ENCODE data around the gene COA1. TPM values are rescaled to one million over a fixed set of nuclear protein-coding genes. Genes with fewer than 3 reads are reported as not detected.
"Not testable (repeated sequence)": the region's sequence is repeated elsewhere in the genome, so short reads cannot be mapped to it uniquely, and the experiment has no call there.

The COA1 gene
- total RNA-seq, 1 experiment from 2014 or later = 85.4 TPM

DNA sequence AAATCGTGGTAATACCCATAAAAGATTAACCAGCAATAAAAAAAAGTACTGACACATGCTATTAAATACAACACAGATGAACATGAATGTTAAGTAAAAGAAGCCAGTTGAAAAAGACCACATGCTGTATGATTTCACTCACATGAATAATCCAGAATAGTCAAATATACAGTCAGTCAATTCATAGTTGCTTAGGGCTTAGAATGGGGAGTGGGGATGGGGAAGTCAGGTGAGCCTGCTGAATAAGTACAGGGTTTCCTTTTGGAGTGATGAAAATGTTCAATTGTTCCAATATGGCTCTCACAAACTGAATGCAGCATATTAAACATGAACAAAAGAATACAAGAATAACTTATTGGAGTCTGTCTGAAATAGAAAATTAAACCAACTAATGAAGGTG, 1.8 kb downstream of the COA1 start:
- Histone ChIP-seq H3K27ac (no peak overlapping the region), H3K9me3 (replicated peaks) (no peaks in the 10 kb centered on the region), H3K4me1 (replicated peaks) (peaks cover 35% of the 10 kb centered on the region), H3K27me3 (replicated peaks) (no peaks in the 10 kb centered on the region; the same call in 1 of the 2 replicates), H3K36me3 (peaks cover 10% of the 10 kb centered on the region; the same call in 1 of the 2 replicates), H3K4me3 (no peak overlapping the region)
- no peak for DNase-seq (ENCODE audit: low read depth in 1 of 2, low spot score in 2 of 2)

DNA sequence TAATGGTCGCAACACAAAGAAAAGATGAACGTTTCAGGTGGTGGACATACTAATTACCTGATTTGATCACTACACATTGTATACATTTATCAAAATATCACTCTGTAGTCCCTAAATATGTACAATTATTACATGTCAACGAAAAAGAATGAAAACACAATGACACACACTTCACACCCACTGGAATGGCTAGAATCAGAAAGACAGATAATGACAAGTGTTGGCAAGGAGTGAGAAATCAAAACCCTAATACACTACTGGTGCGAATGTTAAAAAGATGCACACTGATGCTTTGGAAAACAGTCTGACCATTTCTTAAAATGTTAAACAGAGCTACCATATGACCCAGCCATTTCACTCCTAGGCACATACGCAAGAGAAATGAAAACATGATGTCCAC, 2.3 kb downstream of the COA1 start:
- 0 out of 2 replicates have a peak overlapping the region, but pooled peaks have one; percentile 18 for H3K27ac ChIP-seq
- peaks cover 35% of the 10 kb centered on the region for H3K4me1 ChIP-seq (replicated peaks)
- H3K27me3 ChIP-seq (replicated peaks) = no peaks in the 10 kb centered on the region; the same call in 1 of the 2 replicates
- H3K36me3 ChIP-seq = peaks cover 10% of the 10 kb centered on the region; the same call in 1 of the 2 replicates
- DNase-seq (ENCODE audit: low read depth in 1 of 2, low spot score in 2 of 2) = no peak
- no peak overlapping the region for H3K4me3 ChIP-seq
- no peaks in the 10 kb centered on the region for H3K9me3 ChIP-seq (replicated peaks)

- H3K27me3 ChIP-seq (replicated peaks) = no peaks in the 10 kb centered on the region; the same call in 1 of the 2 replicates
- DNase-seq (ENCODE audit: low read depth in 1 of 2, low spot score in 2 of 2) = peak in 1 of 2 experiments; percentile 21
- H3K27ac ChIP-seq = peak overlapping the region; percentile 18
- peaks cover 35% of the 10 kb centered on the region for H3K4me1 ChIP-seq (replicated peaks)
- H3K36me3 ChIP-seq = peaks cover 10% of the 10 kb centered on the region; the same call in 1 of the 2 replicates
- H3K4me3 ChIP-seq = no peak overlapping the region
- H3K9me3 ChIP-seq (replicated peaks) = no peaks in the 10 kb centered on the region
Observed at GRCh38 chr7:43726466-43726865, 2.9 kb downstream of the COA1 start.

DNA sequence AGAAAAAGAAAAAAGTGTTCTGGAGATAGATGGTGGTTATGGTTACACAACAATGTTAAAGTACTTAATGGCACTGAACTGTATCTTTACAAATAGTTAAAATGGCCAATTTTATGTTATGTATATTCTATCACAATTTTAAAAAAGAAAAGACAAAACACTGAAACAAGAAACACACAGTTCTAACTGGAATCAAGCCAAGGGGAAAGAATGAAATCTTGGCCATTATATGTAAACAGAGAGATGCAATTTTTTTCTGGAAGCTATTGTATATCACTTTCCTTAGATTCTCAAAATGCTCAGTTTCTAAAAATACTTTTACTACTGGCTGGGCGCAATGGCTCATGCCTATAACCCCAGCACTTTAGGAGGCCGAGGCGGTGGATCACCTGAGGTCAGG, 4.1 kb downstream of the COA1 start:
- DNase-seq (ENCODE audit: low read depth in 1 of 2, low spot score in 2 of 2) = no peak
- Histone ChIP-seq H3K36me3 (peaks cover 10% of the 10 kb centered on the region; the same call in 1 of the 2 replicates), H3K9me3 (replicated peaks) (no peaks in the 10 kb centered on the region), H3K27me3 (replicated peaks) (no peaks in the 10 kb centered on the region; the same call in 1 of the 2 replicates), H3K27ac (no peak overlapping the region), H3K4me3 (no peak overlapping the region), H3K4me1 (replicated peaks) (peaks cover 33% of the 10 kb centered on the region)

DNA sequence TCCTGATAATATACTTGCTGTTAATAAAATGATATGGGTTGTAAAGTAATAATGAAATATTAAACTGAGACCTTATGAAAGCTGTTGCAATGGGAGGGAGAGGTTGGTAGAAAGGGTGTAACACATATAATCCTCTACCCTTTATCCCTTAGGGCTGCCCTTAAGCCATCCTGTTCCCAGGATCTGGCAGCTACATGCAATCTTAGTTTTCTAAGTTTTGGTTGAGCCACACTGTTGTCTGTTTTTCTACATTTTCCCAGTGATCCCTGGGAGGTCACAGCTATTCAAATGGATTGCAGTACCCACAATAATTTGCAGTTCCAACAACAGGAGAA, 6.3 kb downstream of the COA1 start:
- no peaks in the 10 kb centered on the region; the same call in 1 of the 2 replicates for H3K27me3 ChIP-seq (replicated peaks)
- H3K36me3 ChIP-seq = 0 out of 2 replicates have a peak, but pooled peaks cover 5% of the 10 kb centered on the region
- peaks cover 23% of the 10 kb centered on the region for H3K4me1 ChIP-seq (replicated peaks)
- H3K9me3 ChIP-seq (replicated peaks) = no peaks in the 10 kb centered on the region
- H3K4me3 ChIP-seq = no peak overlapping the region
- H3K27ac ChIP-seq = no peak overlapping the region
- DNase-seq (ENCODE audit: low read depth in 1 of 2, low spot score in 2 of 2) = no peak

DNA sequence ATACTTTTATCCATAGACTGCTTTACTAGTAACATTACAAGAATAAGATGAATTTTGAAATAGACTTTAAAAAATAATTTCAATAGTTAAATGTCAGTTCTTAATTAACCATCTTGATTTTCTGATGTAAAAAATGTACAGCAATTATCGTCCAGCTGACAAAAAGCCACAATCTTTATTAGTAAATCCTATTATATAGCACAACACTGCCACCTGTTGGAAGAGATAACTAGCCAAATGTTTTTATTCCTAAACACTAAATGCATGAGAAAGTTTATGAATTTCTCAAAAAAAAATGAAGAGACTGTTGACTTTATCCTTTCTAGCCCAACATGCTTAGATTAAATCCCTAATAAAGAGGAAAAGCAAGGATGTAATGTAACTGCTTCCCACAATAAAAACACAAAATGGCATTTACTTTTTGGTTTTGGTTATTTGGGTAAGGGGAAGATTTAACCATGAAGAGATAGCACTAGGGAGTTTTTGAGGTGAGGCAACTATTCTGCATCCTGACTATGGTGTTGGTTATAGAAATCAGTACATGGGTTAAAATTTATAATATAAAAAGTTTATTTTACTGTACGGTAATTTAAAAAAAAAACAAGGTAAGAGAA, 8.0 kb downstream of the COA1 start:
- H3K9me3 ChIP-seq (replicated peaks) = no peaks in the 10 kb centered on the region
- no peaks in the 10 kb centered on the region for H3K36me3 ChIP-seq
- no peak overlapping the region for H3K4me3 ChIP-seq
- H3K27ac ChIP-seq = no peak overlapping the region
- H3K4me1 ChIP-seq (replicated peaks) = peaks cover 10% of the 10 kb centered on the region
- DNase-seq (ENCODE audit: low read depth in 1 of 2, low spot score in 2 of 2) = no peak
- H3K27me3 ChIP-seq (replicated peaks) = no peaks in the 10 kb centered on the region

- Histone ChIP-seq H3K36me3 (no peaks in the 10 kb centered on the region), H3K27me3 (replicated peaks) (no peaks in the 10 kb centered on the region)
Observed at GRCh38 chr7:43716598-43716997, 12.7 kb downstream of the COA1 start.

GRCh38 chr7:43715966-43716365, 13.4 kb downstream of the COA1 start:
- H3K4me1 ChIP-seq (replicated peaks); H3K4me3 ChIP-seq; H3K9me3 ChIP-seq (replicated peaks); H3K36me3 ChIP-seq; H3K27ac ChIP-seq; H3K27me3 ChIP-seq (replicated peaks); DNase-seq (ENCODE audit: low read depth in 1 of 2, low spot score in 2 of 2): not testable (repeated sequence)

More at GRCh38 chr7:43716598-43716997, 12.7 kb downstream of the COA1 start:
- Histone ChIP-seq H3K27ac (no peak overlapping the region), H3K4me3 (no peak overlapping the region), H3K4me1 (replicated peaks) (no peaks in the 10 kb centered on the region), H3K9me3 (replicated peaks) (no peaks in the 10 kb centered on the region)
- DNase-seq (ENCODE audit: low read depth in 1 of 2, low spot score in 2 of 2) = no peak

DNA sequence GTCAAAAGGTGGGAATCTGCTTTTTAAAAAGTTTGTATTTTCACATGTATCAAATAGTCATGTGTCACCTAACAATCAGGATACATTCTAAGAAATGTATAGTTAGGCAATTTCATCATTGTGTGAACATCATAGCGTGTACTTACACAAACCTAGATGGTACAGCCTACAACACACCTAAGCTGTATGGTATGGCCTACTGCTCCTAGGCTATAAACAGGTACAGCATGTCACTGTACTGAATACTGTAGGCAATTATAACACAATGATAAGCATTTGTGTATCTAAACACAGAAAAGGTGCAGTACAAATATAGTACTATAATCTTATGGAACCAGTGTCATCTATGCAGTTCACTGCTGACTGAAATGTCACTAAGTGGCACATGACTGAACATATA, 17.8 kb downstream of the COA1 start:
- no peaks in the 10 kb centered on the region for H3K4me1 ChIP-seq (replicated peaks)
- DNase-seq (ENCODE audit: low read depth in 1 of 2, low spot score in 2 of 2) = no peak
- no peaks in the 10 kb centered on the region for H3K36me3 ChIP-seq
- H3K4me3 ChIP-seq = no peak overlapping the region
- no peaks in the 10 kb centered on the region for H3K27me3 ChIP-seq (replicated peaks)
- no peak overlapping the region for H3K27ac ChIP-seq
- no peaks in the 10 kb centered on the region for H3K9me3 ChIP-seq (replicated peaks)

DNA sequence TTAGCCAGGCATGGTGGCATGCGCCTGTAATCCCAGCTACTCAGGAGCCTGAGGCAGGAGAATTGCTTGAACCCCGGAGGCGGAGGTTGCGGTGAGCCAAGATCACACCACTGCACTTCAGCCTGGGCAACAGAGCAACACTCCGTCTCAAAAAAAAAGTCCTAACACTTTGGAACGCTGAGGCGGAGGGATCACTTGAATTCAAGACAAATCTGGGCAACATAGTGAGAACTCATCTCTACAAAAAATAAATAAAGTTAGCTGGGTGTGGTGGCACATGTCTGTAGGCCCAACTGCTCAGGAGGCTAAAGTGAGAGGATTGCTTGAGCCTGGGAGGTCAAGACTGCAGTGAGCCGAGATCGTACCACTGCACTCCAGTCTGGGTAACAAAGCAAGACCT, 21.3 kb downstream of the COA1 start:
- DNase-seq (ENCODE audit: low read depth in 1 of 2, low spot score in 2 of 2); H3K27me3 ChIP-seq (replicated peaks); H3K4me3 ChIP-seq; H3K27ac ChIP-seq; H3K9me3 ChIP-seq (replicated peaks); H3K4me1 ChIP-seq (replicated peaks): not testable (repeated sequence)
- H3K36me3 ChIP-seq = peaks cover 13% of the 10 kb centered on the region

- H3K4me3 ChIP-seq = no peak overlapping the region
- no peak for DNase-seq (ENCODE audit: low read depth in 1 of 2, low spot score in 2 of 2)
- no peaks in the 10 kb centered on the region for H3K9me3 ChIP-seq (replicated peaks)
- H3K27ac ChIP-seq = no peak overlapping the region
- H3K36me3 ChIP-seq = peaks cover 13% of the 10 kb centered on the region
- no peaks in the 10 kb centered on the region for H3K27me3 ChIP-seq (replicated peaks)
- 0 out of 2 replicates have a peak, but pooled peaks cover 5% of the 10 kb centered on the region for H3K4me1 ChIP-seq (replicated peaks)
Observed at GRCh38 chr7:43703573-43703972, 25.8 kb downstream of the COA1 start.

GRCh38 chr7:43702974-43703373, 26.3 kb downstream of the COA1 start:
- DNase-seq (ENCODE audit: low read depth in 1 of 2, low spot score in 2 of 2) = no peak
- Histone ChIP-seq H3K36me3 (peaks cover 13% of the 10 kb centered on the region), H3K27me3 (replicated peaks) (no peaks in the 10 kb centered on the region), H3K4me1 (replicated peaks) (0 out of 2 replicates have a peak, but pooled peaks cover 5% of the 10 kb centered on the region), H3K27ac (no peak overlapping the region), H3K4me3 (no peak overlapping the region), H3K9me3 (replicated peaks) (no peaks in the 10 kb centered on the region)

GRCh38 chr7:43701929-43702328, 27.4 kb downstream of the COA1 start:
- Histone ChIP-seq H3K9me3 (replicated peaks) (no peaks in the 10 kb centered on the region), H3K4me1 (replicated peaks) (0 out of 2 replicates have a peak, but pooled peaks cover 5% of the 10 kb centered on the region), H3K4me3 (no peak overlapping the region), H3K27ac (no peak overlapping the region), H3K27me3 (replicated peaks) (no peaks in the 10 kb centered on the region), H3K36me3 (peaks cover 13% of the 10 kb centered on the region)
- DNase-seq (ENCODE audit: low read depth in 1 of 2, low spot score in 2 of 2) = no peak

- DNase-seq (ENCODE audit: low read depth in 1 of 2, low spot score in 2 of 2) = no peak
- Histone ChIP-seq H3K27ac (no peak overlapping the region), H3K9me3 (replicated peaks) (no peaks in the 10 kb centered on the region), H3K4me1 (replicated peaks) (0 out of 2 replicates have a peak, but pooled peaks cover 5% of the 10 kb centered on the region), H3K4me3 (no peak overlapping the region), H3K36me3 (peaks cover 13% of the 10 kb centered on the region), H3K27me3 (replicated peaks) (no peaks in the 10 kb centered on the region)
Observed at GRCh38 chr7:43701500-43701854, 27.8 kb downstream of the COA1 start.

Measured in SJSA1 (cell line).